ENCODE data around the gene POLR3H.

DNA sequence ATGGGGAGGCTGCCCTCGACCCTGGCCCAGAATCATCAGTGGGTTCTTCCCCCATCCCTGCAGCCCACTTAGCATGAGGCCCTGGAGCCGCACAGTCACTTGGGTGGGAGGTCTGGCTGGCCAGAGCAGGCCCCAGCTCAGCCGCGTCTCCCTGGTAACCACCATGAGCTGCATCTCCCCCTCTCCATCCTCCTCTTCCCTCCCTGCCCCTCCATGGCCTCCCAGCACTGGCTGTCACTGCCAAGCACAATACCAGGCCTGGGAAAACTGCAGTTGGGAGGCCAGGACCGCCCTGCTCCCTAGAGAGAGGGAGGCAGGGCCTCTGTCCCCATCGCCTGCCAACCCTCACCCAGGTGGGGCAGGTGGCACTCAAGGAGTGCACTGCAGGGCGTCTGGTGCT, 24.5 kb upstream of the POLR3H start:
- TF ChIP-seq, protein P1, sequence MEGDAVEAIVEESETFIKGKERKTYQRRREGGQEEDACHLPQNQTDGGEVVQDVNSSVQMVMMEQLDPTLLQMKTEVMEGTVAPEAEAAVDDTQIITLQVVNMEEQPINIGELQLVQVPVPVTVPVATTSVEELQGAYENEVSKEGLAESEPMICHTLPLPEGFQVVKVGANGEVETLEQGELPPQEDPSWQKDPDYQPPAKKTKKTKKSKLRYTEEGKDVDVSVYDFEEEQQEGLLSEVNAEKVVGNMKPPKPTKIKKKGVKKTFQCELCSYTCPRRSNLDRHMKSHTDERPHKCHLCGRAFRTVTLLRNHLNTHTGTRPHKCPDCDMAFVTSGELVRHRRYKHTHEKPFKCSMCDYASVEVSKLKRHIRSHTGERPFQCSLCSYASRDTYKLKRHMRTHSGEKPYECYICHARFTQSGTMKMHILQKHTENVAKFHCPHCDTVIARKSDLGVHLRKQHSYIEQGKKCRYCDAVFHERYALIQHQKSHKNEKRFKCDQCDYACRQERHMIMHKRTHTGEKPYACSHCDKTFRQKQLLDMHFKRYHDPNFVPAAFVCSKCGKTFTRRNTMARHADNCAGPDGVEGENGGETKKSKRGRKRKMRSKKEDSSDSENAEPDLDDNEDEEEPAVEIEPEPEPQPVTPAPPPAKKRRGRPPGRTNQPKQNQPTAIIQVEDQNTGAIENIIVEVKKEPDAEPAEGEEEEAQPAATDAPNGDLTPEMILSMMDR (IDR thresholded peaks at IDR 0.05), result no peak
- TF ChIP-seq POLR2A (IDR thresholded peaks at IDR 0.05), result no peak

Data from adrenal gland (tissue), 5 donors.